PC-3 (cell line): Measurements from ENCODE around the gene KAT6B. TPM values are rescaled to one million over a fixed set of nuclear protein-coding genes. Genes with fewer than 3 reads are reported as not detected.
A peak's percentile ranks its signal among the peaks of the same experiment; 100 is the strongest.

Experiments
- ATAC-seq: fragments of 200-7000 bp; cut with Tn5 transposase; 2 replicates; pipeline ENCODE4 v1.9.1; 2020; ENCODE audit warnings: mild to moderate bottlenecking, moderate library complexity
- BruUV-seq: library from RNA; stranded (reverse); fragments of 400-500 nt; replicated peaks from 2 replicates; lab custom pipeline; 2021; lab: Mats Ljungman, UMichigan
- CTCF ChIA-PET: fragments of 300-600 bp; sonication (Branson Sonifier 250); formaldehyde crosslinking; loops from one replicate; lab custom pipeline; 2022; ENCODE audit warnings: antibody characterized with exemption; lab: Charles Lee
- POLR2A ChIA-PET: fragments of 300-600 bp; sonication (Branson Sonifier 250); formaldehyde crosslinking; loops from one replicate; lab custom pipeline; 2022; ENCODE audit warnings: antibody characterized with exemption; ENCODE audit not compliant: unreplicated experiment; lab: Charles Lee
- DNase-seq: peaks from one replicate; pipeline ENCODE4 v3.0.0-alpha.2; 2015
- H2AFZ ChIP-seq: fragments of 300-600 bp; sonication (generic); 2 replicates; pipeline ENCODE4 v1.6.0; 2016; ENCODE audit warnings: antibody characterized with exemption, low read length
- H3F3A ChIP-seq: fragments of 300-600 bp; sonication (generic); one replicate; pipeline ENCODE4 v1.6.0; 2017; ENCODE audit warnings: antibody characterized with exemption, low read length, control low read depth, mild to moderate bottlenecking; ENCODE audit not compliant: unreplicated experiment
- H3K27ac ChIP-seq: fragments of 300-600 bp; sonication (generic); 2 replicates; pipeline ENCODE4 v1.5.1; 2016; ENCODE audit warnings: mild to moderate bottlenecking, low read length
- H3K27me3 ChIP-seq: fragments of 300-600 bp; sonication (generic); 2 replicates; pipeline ENCODE4 v1.6.1; 2016; ENCODE audit warnings: low read length, mixed read lengths
- H3K36me3 ChIP-seq: fragments of 300-600 bp; sonication (generic); 2 replicates; pipeline ENCODE4 v1.6.1; 2016; ENCODE audit warnings: low read depth, mixed run types, low read length, mixed read lengths
- H3K4me1 ChIP-seq: fragments of 300-600 bp; sonication (generic); 2 replicates; pipeline ENCODE4 v1.5.1; 2016; ENCODE audit warnings: low read length; ENCODE audit not compliant: insufficient read depth
- H3K4me2 ChIP-seq: fragments of 300-600 bp; sonication (generic); 2 replicates; pipeline ENCODE4 v1.6.0; 2016; ENCODE audit warnings: low read length
- H3K4me3 ChIP-seq: fragments of 300-600 bp; sonication (generic); 2 replicates; pipeline ENCODE4 v1.5.1; 2016; ENCODE audit warnings: mild to moderate bottlenecking, low read length, mixed read lengths
- H3K79me2 ChIP-seq: fragments of 300-600 bp; sonication (generic); 2 replicates; pipeline ENCODE4 v1.6.1; 2017; ENCODE audit warnings: low read length, mixed read lengths
- H3K9ac ChIP-seq: fragments of 300-600 bp; sonication (generic); 2 replicates; pipeline ENCODE4 v1.6.0; 2016; ENCODE audit warnings: mild to moderate bottlenecking, low read length
- H3K9me2 ChIP-seq: fragments of 300-600 bp; sonication (generic); replicated peaks from 2 replicates; pipeline ENCODE4 v1.6.1; 2016; ENCODE audit warnings: mixed run types, low read length, mixed read lengths
- H3K9me3 ChIP-seq: fragments of 300-600 bp; sonication (generic); 2 replicates; pipeline ENCODE4 v1.6.1; 2016; ENCODE audit warnings: low read length, mixed read lengths
- H4K20me1 ChIP-seq: fragments of 300-600 bp; sonication (generic); 2 replicates; pipeline ENCODE4 v1.6.1; 2016; ENCODE audit warnings: low read length, mixed read lengths
- EZH2 ChIP-seq: fragments of 300-600 bp; sonication (generic); IDR thresholded peaks from one replicate; pipeline ENCODE4 v1.6.1; 2017; ENCODE audit warnings: antibody characterized with exemption, mild to moderate bottlenecking, low read length; ENCODE audit not compliant: unreplicated experiment
- EZH2phosphoT487 ChIP-seq: fragments of 300-600 bp; sonication (generic); IDR thresholded peaks from 2 replicates; pipeline ENCODE4 v1.6.1; 2018; ENCODE audit warnings: mild to moderate bottlenecking, antibody characterized with exemption, low read length, borderline replicate concordance
- intact Hi-C: fragments of 100-400 bp; cut with micrococcal nuclease; formaldehyde crosslinking; loops from 2 replicates; pipeline ENCODE4 v1.9.0; 2023
- total RNA-seq: library from RNA; depleted of rRNA; stranded (reverse); fragments of >200 nt; gene quantifications from 2 replicates; pipeline ENCODE4 v1.2.3, GENCODE V29; 2014
- TF ChIP-seq, protein P1 (sequence below): fragments of 300-600 bp; sonication (generic); conservative IDR thresholded peaks from 2 replicates; pipeline ENCODE4 v1.5.1; 2017; ENCODE audit warnings: antibody characterized with exemption, low read depth, mild to moderate bottlenecking, low read length

Gene KAT6B
- total RNA-seq, 1 experiment from 2014 or later, result 94.5 TPM

DNA sequence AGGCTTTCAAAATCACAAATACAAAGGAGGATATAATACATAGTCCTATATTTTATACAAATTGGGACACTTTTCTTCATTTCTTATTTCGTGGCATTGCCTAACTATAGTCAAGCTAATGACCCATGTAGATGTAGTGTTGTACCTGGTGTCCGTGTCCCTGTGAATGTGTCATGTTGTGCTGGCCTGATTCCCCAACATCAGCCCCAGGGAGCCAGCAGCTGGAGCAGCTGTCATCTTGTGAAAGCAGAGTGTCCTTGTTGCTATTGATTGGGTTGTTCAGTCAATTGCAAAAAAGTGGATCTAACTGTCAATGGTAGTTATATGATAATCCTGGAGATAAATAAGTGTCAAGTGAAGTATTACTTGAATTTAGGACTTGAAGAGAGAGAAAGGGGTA, 86.3 kb downstream of the KAT6B start:
- Histone ChIP-seq H3K79me2 (peaks cover 90% of the 10 kb centered on the region), H3K4me3 (no peak overlapping the region), H3K4me2 (no peak overlapping the region), H2AFZ (no peak overlapping the region), H3K36me3 (no peaks in the 10 kb centered on the region), H3K27me3 (no peaks in the 10 kb centered on the region), H3F3A (peaks cover 13% of the 10 kb centered on the region), H3K4me1 (peaks cover 45% of the 10 kb centered on the region), H3K9me3 (no peaks in the 10 kb centered on the region), H3K9ac (no peak overlapping the region), H3K27ac (no peak overlapping the region), H4K20me1 (0 out of 2 replicates have a peak, but pooled peaks cover 16% of the 10 kb centered on the region), H3K9me2 (no peaks in the 10 kb centered on the region)
- TF ChIP-seq EZH2phosphoT487 (no peak), EZH2 (no peak)
- TF ChIP-seq, protein P1, sequence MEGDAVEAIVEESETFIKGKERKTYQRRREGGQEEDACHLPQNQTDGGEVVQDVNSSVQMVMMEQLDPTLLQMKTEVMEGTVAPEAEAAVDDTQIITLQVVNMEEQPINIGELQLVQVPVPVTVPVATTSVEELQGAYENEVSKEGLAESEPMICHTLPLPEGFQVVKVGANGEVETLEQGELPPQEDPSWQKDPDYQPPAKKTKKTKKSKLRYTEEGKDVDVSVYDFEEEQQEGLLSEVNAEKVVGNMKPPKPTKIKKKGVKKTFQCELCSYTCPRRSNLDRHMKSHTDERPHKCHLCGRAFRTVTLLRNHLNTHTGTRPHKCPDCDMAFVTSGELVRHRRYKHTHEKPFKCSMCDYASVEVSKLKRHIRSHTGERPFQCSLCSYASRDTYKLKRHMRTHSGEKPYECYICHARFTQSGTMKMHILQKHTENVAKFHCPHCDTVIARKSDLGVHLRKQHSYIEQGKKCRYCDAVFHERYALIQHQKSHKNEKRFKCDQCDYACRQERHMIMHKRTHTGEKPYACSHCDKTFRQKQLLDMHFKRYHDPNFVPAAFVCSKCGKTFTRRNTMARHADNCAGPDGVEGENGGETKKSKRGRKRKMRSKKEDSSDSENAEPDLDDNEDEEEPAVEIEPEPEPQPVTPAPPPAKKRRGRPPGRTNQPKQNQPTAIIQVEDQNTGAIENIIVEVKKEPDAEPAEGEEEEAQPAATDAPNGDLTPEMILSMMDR, result no peak
- no peak for ATAC-seq
- intact Hi-C loops, result no loop called here
- DNase-seq, result no peak
- ChIA-PET POLR2A (no interaction called here), CTCF (no interaction called here)
- BruUV-seq, result no TSS peak

DNA sequence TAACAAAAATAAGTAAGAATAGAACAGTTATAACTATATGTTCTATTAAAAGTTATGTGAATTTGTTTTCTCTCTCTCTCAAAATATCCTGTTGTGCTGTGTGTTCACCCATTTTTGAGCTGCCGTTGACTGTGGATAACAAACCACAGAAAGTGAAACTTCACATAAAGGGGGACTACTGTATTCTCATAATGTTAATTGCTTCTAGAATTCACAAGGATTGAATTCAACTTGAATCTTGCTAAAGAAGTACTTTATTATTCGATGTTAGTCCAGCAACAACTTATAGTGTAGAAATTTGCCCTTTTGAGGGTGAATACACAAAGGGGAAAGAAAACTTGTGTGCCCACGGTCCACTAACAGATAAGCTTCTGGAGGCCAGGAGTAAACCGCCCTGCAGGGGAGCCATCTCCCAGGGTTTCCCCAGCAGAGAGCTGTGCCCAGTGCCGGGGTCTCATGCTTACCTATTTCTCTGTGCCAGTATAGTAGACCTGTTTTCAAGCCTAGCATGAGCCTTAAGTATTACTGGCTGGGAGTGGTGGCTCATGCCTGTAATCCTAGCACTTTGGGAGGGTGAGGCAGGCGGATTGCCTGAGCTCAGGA, 87.1 kb downstream of the KAT6B start:
- TF ChIP-seq, protein P1, result no peak
- TF ChIP-seq EZH2phosphoT487 (no peak), EZH2 (no peak)
- Histone ChIP-seq H3K9me3 (no peaks in the 10 kb centered on the region), H3K9me2 (no peaks in the 10 kb centered on the region), H3K79me2 (peaks cover 90% of the 10 kb centered on the region), H3K36me3 (no peaks in the 10 kb centered on the region), H3K4me3 (no peak overlapping the region), H2AFZ (no peak overlapping the region), H3K9ac (no peak overlapping the region), H3F3A (peaks cover 13% of the 10 kb centered on the region), H4K20me1 (0 out of 2 replicates have a peak, but pooled peaks cover 16% of the 10 kb centered on the region), H3K4me2 (no peak overlapping the region), H3K27ac (no peak overlapping the region), H3K27me3 (no peaks in the 10 kb centered on the region), H3K4me1 (peaks cover 53% of the 10 kb centered on the region)
- CTCF ChIA-PET, result no interaction called here
- intact Hi-C loops, result no loop called here
- POLR2A ChIA-PET, result no interaction called here
- DNase-seq, result no peak
- ATAC-seq, result no peak
- BruUV-seq, result no TSS peak

DNA sequence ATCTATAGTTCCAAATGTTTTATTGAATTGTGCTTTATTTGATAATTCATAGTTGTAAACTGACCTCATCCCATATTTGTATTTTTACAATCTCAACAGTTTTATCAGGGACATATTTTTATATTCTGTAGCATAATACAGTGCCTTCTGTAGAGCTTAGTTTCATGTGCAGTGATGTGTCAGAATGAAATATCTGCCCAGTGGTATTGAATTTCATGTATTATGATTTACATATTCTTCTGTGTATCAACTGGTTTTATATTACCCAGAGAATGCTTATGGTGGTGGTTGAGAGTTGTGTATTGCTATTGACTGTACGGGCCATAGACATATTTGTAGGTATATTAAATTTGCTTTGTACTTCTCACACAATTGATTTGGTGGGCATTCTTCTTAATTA, 89.9 kb downstream of the KAT6B start:
- H3K27ac ChIP-seq, result peak overlapping the region; percentile 37
- no peak for TF ChIP-seq EZH2phosphoT487
- TF ChIP-seq, protein P1, result no peak
- H4K20me1 ChIP-seq, result 0 out of 2 replicates have a peak, but pooled peaks cover 16% of the 10 kb centered on the region
- ChIA-PET POLR2A (interaction anchor here (0.5 to 1.0 kb wide), 5 partner anchors 8 to 1820 kb away, joined by 3 to 8 read pairs (median 5); no protein-coding TSS in a partner anchor), CTCF (interaction anchor here (0.5 to 1.0 kb wide), 4 partner anchors 11 to 163 kb away, joined by 3 to 5 read pairs (median 4); no protein-coding TSS in a partner anchor)
- intact Hi-C loops, result loop anchor here (1.0 kb wide), 1 partner anchor 8 kb away; no protein-coding TSS in a partner anchor
- peak overlapping the region; percentile 32 for H3K4me2 ChIP-seq
- no peak overlapping the region for H2AFZ ChIP-seq
- H3F3A ChIP-seq, result peaks cover 13% of the 10 kb centered on the region
- peak; percentile 88 for ATAC-seq
- DNase-seq, result peak; percentile 96
- H3K9ac ChIP-seq, result no peak overlapping the region
- H3K27me3 ChIP-seq, result no peaks in the 10 kb centered on the region
- H3K4me1 ChIP-seq, result peaks cover 51% of the 10 kb centered on the region
- no peaks in the 10 kb centered on the region for H3K9me2 ChIP-seq
- peaks cover 10% of the 10 kb centered on the region; the same call in 1 of the 2 replicates for H3K36me3 ChIP-seq
- peaks cover 91% of the 10 kb centered on the region for H3K79me2 ChIP-seq
- H3K9me3 ChIP-seq, result no peaks in the 10 kb centered on the region
- no TSS peak for BruUV-seq
- H3K4me3 ChIP-seq, result no peak overlapping the region
